ENCODE results near the gene FARSB. TPM values are rescaled to one million over a fixed set of nuclear protein-coding genes. Genes with fewer than 3 reads are reported as not detected.

Gene FARSB
- total RNA-seq, 2 donors from 2014 or later = 11.3 to 13.7 TPM

- Histone ChIP-seq H3K36me3 (no peaks in the 10 kb centered on the region), H3K27me3 (no peaks in the 10 kb centered on the region), H3K4me3 (no peak overlapping the region), H3K9me3 (no peaks in the 10 kb centered on the region), H3K27ac (no peak overlapping the region), H3K4me1 (no peaks in the 10 kb centered on the region)
- no peak for DNase-seq (ENCODE audit: low spot score)
- TF ChIP-seq CTCF (IDR thresholded peaks at IDR 0.05) = no peak
Observed at GRCh38 chr2:222545823-222546795, 109.8 kb downstream of the FARSB start.

GRCh38 chr2:222544661-222545060, 111.2 kb downstream of the FARSB start:
- DNase-seq (ENCODE audit: low spot score) = no peak
- Histone ChIP-seq H3K4me3 (no peak overlapping the region), H3K27me3 (no peaks in the 10 kb centered on the region), H3K9me3 (no peaks in the 10 kb centered on the region), H3K27ac (no peak overlapping the region), H3K4me1 (no peaks in the 10 kb centered on the region), H3K36me3 (no peaks in the 10 kb centered on the region)
- no peak for TF ChIP-seq CTCF (IDR thresholded peaks at IDR 0.05)

- TF ChIP-seq CTCF (IDR thresholded peaks at IDR 0.05) = no peak
- no peak for DNase-seq (ENCODE audit: low spot score)
- Histone ChIP-seq H3K36me3 (no peaks in the 10 kb centered on the region), H3K27me3 (no peaks in the 10 kb centered on the region), H3K9me3 (no peaks in the 10 kb centered on the region), H3K4me1 (no peaks in the 10 kb centered on the region), H3K27ac (no peak overlapping the region), H3K4me3 (no peak overlapping the region)
Observed at GRCh38 chr2:222538535-222538934, 117.4 kb downstream of the FARSB start.

- Histone ChIP-seq H3K27me3 (no peaks in the 10 kb centered on the region), H3K36me3 (no peaks in the 10 kb centered on the region), H3K4me3 (no peak overlapping the region), H3K9me3 (no peaks in the 10 kb centered on the region), H3K4me1 (no peaks in the 10 kb centered on the region), H3K27ac (no peak overlapping the region)
- no peak for TF ChIP-seq CTCF (IDR thresholded peaks at IDR 0.05)
- no peak for DNase-seq (ENCODE audit: low spot score)
Observed at GRCh38 chr2:222535477-222535876, 120.4 kb downstream of the FARSB start.

- TF ChIP-seq CTCF (IDR thresholded peaks at IDR 0.05) = no peak
- Histone ChIP-seq H3K9me3 (no peaks in the 10 kb centered on the region), H3K27ac (no peak overlapping the region), H3K4me1 (no peaks in the 10 kb centered on the region), H3K4me3 (no peak overlapping the region), H3K27me3 (no peaks in the 10 kb centered on the region), H3K36me3 (no peaks in the 10 kb centered on the region)
- DNase-seq (ENCODE audit: low spot score) = no peak
Observed at GRCh38 chr2:222532315-222532714, 123.6 kb downstream of the FARSB start.
